Pulmonary artery endothelial cell (primary cell): ENCODE results near the gene NQO2. TPM values are rescaled to one million over a fixed set of nuclear protein-coding genes. Genes with fewer than 3 reads are reported as not detected.
"Not testable (repeated sequence)": the region's sequence is repeated elsewhere in the genome, so short reads cannot be mapped to it uniquely, and the experiment has no call there.

Source experiments
- DNase-seq: peaks from one replicate; pipeline ENCODE4 v3.0.0-alpha.2; 2011; ENCODE audit warnings: low read depth, low spot score
- total RNA-seq: library from RNA; depleted of rRNA; stranded (reverse); fragments of >200 nt; gene quantifications from 2 replicates; pipeline ENCODE4 v1.2.3, GENCODE V29; 2014

Gene NQO2
- total RNA-seq, 1 donor from 2014 or later, result 26.6 TPM

DNA sequence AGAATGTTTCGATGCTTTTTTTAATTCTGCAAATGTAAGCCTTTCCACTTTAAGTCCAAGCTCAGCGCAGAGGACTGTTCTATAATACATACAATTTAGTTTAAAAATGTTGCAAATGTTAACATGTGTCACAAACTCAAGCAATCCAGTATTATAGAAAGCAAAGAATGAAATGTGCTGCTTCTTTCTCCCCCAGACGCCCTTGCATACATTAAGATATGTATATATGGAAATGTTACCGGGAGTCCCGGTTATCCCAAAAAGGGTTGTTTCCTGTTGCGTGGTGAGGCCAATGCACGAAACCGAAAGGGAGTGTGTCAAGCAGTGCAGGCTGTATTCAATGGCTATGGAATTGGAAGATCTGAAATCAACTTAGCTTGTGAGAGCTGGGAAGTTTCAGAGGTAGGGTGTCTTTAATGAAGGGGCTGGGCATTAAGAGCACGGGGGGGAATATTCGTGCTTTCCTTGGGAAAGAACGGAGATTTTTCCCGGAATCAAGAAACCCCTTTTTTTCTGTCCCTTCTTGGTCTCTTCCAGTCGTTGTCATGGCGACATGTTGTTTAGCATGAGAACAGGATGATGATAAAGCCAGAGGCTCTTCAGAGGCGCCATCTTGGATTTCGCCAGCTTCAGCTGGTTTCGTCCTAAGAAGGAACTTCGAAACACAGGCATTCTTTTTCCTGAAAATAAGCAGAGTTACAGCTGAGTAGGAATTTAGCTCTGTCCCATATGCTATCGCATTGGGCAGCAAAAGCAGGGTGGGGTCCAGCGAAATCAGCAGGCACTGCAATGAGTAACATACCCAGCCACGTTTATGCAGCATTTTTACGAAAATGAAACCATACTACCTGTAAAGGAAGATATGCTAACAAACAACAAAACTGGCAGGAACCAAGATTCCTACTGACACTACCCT is 10.1 kb upstream of the NQO2 start:
- peak; percentile 92 for DNase-seq

- no peak for DNase-seq
Observed at GRCh38 chr6:2990248-2990931, 9.3 kb upstream of the NQO2 start.

DNA sequence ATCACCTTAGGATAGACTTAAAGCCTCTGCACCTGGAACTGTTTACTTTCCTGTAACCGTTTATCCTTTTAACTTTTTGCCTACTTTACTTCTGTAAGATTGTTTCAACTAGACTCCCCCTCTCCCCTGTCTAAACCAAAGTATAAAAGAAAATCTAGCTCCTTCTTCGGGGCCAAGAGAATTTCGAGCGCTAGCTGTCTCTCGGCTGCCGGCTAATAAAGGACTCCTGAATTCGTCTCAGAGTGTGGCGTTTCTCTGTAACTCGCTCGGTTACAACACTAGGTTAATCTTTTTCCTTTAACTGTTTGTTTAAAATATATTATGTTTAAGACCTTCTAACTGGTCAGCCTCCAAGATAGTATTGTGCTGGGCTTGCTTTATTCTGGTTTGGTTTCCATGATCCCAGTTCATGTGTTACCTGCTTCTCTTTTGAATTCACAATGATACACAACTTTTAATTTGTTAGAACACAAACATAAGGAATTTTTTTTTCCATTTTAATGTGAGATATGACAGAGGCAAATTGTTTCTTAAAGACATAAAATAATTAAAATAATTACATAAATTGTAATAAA is 8.7 kb upstream of the NQO2 start:
- DNase-seq, result no peak

DNA sequence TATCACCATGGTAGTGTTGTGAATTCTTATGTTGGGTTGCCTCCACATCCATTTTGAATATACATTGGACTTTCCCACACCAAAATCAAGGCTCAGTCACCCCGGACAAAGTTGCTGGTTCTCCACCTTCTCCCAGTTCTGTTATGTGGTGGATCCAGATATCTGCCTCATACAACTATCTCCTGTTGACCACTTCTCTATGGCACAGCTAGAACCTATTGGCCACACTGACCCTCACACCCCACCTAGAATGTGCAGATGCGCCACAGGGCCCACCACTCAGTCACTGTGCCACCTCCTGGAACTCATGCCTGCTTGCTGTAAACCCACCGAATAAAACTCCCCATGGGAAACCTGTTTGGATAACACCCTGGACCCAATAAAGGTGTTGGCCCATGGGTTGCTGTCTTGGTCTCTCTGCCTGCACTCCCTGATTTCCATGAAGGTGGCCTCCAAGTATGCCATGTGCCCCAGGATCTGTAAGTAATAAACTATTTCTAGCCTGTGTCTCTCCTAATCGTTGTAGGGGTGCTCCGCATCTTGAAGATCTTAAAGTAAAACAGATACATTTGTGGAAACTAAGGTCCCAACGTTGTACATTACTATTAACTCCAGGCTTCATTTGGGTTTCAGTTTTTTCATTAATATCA is 7.2 kb upstream of the NQO2 start:
- DNase-seq, result no peak

DNA sequence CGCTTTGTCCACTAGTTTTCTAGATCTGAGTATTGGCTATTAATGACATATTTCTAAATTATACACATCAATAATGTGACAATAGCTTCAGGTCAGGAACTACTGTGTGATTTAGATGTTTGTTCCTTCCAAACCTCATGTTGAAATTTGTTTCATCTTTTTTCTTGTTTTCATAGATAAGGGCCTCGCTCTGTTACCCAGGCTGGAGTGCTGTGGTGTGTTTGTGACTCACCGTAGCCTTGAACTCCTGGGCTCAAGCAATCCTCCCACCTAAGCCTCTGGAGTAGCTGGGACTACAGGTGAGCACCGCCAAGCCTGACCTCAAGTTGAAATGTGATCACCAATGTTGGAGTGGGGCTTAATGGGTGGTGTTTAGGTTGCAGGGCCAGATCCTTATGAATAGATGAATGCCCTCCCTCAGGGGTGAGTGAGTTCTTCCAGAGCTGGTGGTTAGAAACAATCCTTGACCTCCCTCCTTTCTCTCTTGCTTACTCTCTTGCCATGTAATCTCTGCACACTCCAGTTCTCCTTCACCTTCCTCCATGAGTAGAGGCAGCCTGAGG is 5.9 kb upstream of the NQO2 start:
- no peak for DNase-seq

- DNase-seq, result not testable (repeated sequence)
Observed at GRCh38 chr6:2998249-2998997, 1.3 kb upstream of the NQO2 start.

DNA sequence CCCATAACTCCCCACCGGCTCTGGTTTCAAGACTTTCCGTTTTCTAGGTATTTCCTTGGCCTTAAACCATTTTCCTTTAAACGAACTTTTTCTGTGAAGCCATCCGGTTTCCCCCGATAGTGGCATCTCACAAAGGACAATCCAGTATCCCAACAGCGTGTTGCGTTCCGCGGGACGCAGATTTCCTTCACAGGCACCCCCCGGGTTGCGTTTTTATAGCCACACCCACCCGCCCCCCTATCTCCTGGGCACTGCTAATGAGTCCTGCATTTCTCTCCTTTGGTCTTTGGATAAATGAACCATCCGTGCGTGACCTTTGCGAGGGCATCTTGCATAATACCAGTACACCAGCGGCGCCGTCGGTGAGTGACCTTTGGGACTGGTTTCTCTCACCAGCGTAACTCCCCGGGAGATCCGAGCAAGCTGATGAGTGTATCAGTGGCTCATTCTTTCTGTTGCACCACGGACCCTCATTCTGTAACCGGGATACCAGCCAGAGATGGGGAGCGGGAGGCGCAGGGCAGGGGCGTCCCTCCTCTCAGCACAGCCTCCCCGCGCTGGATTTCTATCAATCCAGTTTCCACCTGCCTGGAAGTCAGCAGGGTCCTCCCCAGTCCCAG is 586 bp upstream of the NQO2 start:
- DNase-seq, result no peak

- no peak for DNase-seq
Observed at GRCh38 chr6:3001146-3001772, 1.6 kb downstream of the NQO2 start.

GRCh38 chr6:3001773-3002293 is 2.1 kb downstream of the NQO2 start:
- DNase-seq, result peak; percentile 50

- not testable (repeated sequence) for DNase-seq
Observed at GRCh38 chr6:3003226-3003625, 3.5 kb downstream of the NQO2 start.

DNA sequence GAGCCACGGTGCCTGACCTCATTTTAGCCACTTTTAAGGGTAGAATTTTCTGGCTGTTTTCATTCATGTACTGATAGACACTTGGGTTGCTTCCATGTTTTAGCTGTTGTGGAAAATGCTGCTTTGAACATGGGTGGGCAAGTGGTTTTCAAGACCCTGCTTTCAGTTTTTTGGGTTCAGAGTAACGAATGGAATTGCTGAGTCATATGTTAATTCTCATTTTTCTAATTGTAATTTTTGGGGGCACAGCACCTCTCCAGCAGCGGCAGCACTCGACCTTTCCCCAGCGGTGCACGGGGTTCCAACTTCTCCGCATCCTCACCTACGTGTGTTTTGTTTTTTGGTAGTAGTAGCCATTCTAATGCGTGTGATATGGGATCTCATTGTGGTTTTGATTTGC is 5.4 kb downstream of the NQO2 start:
- DNase-seq, result no peak

DNA sequence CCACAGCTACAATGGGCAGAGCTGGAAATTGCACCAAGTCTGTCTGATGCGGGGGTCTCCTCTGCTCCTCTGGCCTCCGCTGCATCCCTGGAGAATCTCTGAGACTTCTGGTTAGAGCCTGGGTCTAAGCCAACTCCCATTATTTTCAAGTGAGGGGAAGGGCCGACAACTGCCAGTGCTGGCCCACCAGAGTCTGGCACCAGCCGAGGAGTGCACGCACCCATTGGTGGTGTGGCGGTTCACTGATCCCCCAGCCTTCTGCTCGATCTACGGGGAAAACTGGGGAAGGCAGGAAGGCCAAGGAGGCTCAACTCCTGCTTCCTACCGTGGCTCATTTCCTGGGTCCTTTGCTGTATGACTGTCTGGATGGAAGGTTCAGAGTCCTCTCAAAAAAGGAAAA is 6.2 kb downstream of the NQO2 start:
- no peak for DNase-seq

DNA sequence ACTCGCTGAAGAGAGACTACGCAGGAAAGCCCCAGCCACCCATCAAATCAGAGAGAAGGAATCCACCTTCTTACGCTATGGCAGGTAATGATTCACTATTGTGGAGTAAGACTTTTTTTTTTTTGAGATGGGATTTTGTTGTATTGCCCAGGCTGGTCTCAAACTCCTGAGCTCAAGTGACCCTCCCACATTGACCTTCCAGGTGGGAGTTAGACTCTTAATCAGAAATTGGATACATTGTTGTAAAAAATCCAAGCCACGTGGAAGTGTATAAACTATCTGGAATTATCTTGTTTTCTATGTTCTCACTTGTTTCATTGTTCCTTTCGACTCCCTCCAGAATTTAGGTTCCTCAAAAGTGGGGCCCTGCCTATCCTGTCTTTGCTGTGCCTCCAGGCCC is 6.8 kb downstream of the NQO2 start:
- no peak for DNase-seq

DNA sequence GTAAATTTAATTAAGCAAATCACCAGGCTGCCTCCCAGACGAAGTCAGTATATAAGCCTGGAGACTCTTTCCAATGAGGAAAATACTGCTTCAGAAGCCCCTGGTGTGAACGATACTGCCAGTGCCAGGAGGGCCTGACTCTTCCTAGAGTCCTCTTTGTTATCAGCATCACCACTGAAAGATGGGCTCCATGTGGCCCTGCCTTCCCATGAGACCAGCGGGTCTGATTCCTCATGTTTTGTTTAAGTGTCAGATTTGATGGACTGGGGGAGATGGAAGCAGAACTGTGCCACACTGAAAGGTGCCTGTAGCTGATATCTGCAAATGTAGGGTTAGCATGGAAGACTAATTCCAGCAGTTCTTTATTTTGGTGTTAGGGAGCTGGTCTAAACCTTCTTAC is 7.9 kb downstream of the NQO2 start:
- DNase-seq, result no peak

GRCh38 chr6:3008712-3009265 is 9.1 kb downstream of the NQO2 start:
- not testable (repeated sequence) for DNase-seq

GRCh38 chr6:3009930-3010329 is 10.2 kb downstream of the NQO2 start:
- DNase-seq, result no peak

DNA sequence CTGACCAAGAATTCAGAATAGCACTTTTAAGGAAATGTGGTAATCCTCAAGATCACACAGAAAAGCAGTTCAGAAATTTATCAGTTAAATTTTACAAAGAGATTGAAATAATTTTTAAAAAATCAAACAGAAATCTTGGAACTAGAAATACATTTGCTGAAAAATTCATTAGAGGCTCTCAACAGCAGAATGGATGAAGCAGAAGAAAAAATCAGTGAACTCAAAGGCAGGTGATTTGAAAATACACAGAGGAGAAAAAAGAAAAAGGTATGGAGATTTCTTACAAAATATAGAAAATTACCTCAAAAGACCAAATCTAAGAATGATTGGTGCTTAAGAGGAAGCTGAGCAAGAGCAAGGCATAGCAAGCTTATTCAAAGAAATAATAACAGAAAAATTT is 11.5 kb downstream of the NQO2 start:
- DNase-seq, result no peak

GRCh38 chr6:3011592-3011991 is 11.9 kb downstream of the NQO2 start:
- no peak for DNase-seq

DNA sequence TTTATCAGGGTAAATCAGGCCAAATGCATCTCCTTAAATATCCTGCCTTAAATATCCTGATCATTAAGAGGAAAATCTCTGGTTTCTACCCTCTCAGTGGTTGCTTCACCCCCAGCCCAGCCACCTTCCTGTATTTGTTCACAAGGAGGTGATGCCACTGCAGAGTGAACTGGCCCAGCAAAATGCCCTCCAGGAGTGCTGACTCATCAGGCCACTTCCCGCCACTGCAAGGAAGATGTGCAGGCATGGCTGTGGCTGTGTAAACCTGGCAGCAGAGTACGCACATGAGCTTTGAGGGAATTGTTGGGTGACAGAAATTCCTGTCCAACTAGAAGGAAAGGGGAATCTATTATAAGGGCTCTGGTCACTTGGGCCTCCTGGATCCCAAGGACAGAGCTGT is 13.8 kb downstream of the NQO2 start:
- no peak for DNase-seq
